NCI-H2171 treated with DMSO at 0.1 percent for 48 hours (cell line): ENCODE results near the gene EIF5AL1.
"Not testable (repeated sequence)": the region's sequence is repeated elsewhere in the genome, so short reads cannot be mapped to it uniquely, and the experiment has no call there.

Experiments used
- DNase-seq: peaks from one replicate; lab custom pipeline; 2025; lab: John Stamatoyannopoulos, UW

The EIF5AL1 gene

DNA sequence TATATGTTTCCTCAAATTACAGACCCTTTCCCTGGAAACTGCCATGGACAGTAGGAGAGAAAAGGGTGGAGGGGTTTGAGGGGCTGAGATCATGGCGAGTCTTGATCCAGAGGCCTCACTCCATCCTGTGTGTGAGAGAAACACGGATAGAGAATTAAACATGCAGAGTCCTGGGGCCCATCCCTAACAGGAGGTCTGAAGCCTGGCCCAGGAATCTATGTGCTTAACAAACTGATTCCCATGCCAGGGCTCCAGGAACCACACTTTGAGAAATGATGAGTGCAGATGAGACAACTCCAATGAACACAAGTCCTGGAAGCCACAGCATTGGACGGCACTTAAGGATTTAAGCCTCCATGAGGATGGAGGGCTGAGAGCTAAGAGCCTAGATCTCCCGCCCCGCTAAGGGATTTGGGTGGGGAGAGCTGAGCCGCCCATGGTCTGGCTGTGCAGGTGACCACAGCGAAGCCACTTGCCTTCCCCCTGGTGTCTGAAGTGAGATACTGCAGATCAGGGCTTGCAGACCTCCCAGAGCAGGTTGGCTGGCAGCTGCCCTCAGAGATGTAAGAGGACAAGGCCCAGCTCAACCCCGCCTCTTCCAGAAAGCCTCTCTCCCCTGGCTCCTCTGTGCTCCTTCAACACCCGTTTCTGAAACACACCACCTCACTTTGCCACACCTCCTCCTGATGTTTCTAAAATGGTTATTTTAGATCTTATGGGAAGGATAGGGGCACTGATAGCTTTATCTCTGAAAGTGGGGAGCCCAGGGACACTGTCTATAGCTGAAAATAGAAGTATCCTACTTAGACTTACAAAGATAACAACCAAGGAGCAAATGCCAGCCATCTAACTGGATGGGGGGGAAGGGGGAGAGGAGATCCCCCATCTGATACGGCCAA lies 24.8 kb upstream of the EIF5AL1 start:
- no peak for DNase-seq

GRCh38 chr10:79488336-79488735 lies 24.0 kb upstream of the EIF5AL1 start:
- no peak for DNase-seq

DNA sequence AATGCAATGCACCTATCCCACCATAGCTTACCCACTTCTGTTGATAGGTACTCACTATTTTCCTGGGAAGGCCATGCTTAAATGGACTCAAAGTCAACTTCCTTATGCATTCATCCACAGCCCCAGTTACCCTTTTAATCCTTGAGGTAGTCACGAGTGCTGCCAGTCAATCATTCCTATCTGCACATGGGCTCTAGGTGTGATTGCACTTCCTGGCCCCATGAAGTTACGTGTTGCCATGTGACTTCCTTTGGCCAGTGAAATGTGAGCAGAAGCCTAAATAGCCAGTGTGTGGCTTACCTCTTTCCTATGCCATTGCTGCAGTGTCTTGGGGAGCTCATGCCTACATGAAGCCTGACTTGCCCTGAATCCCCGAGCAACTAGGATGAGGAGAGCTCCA lies 23.5 kb upstream of the EIF5AL1 start:
- DNase-seq = no peak

DNA sequence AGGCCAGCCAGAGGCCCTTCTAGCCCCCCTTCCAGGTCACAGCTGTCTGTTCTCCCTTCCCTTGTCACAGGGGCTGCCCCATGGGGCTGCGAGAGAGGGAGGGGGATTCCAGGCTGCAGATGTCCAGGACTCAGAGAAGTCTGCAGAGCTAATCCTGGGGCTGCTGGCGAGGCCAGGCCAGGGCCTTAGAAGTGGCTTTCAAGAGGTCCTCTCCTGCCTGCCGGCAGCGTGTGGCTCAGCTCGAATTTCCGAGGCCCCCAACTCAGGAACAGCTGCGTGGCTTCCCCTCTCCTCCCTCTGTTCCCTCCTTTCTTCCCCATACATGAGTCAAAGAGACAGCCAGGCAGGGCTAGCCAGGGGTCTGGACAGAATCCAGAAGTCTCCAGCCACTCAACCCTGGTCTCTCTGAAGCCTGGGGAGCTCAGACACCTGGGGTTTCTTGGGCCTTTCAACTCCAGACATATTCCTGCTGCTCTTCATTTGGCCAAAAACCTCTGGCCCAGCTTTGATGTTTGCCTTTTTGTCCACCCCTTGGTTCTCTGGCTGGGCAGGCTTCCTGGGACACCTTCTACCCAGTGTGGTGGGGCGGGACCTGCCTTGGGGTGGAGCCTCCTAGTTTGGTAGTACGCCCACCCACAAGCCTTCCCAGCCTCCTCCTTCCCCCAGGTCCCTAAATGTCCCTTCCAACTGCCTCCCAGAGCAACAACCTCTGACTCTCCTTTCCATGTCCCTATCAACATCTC lies 21.8 kb upstream of the EIF5AL1 start:
- peak; percentile 25 for DNase-seq

- peak; percentile 57 for DNase-seq
These were observed 21.0 kb upstream of the EIF5AL1 start for GRCh38 chr10:79491143-79491835.

DNA sequence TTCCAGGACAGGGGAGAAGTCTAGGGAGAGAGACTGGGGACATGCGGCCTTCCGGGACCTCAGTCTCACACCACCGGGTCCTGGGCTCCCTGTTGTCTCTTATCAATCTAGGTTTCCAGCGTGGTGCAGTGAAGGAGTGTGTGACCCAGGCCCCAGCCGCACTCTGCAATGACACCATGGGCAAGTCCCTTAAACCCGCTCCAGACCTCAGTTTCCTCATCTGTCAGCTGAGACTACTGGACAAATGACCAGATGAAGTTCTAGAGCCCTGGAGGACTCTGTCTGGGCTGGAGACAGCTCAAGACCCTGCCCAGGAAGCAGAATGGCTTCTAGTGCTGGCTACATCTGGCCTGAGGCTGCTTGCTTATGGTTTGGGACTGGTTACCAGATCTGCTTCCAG lies 20.1 kb upstream of the EIF5AL1 start:
- no peak for DNase-seq

GRCh38 chr10:79492839-79493238 lies 19.5 kb upstream of the EIF5AL1 start:
- DNase-seq = no peak

DNA sequence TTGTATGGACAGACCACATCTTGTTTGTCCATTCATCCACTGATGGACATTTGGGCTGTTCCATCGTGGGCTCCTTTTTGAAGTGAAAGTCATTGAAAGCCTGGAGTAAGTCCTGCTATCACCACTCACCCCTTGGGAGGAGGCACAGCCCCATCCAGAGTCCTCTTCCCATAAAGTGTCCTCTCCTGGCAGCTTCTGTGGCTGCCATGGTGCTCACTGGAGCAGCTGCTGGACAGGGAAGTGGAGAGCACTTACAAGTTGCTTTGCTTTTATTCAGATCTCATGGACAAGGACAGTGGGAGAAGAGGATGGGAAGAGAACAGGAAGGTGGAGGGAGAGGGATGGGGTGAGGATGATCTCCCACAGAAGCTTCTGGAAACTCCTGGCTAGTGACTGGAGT lies 18.5 kb upstream of the EIF5AL1 start:
- no peak for DNase-seq

DNA sequence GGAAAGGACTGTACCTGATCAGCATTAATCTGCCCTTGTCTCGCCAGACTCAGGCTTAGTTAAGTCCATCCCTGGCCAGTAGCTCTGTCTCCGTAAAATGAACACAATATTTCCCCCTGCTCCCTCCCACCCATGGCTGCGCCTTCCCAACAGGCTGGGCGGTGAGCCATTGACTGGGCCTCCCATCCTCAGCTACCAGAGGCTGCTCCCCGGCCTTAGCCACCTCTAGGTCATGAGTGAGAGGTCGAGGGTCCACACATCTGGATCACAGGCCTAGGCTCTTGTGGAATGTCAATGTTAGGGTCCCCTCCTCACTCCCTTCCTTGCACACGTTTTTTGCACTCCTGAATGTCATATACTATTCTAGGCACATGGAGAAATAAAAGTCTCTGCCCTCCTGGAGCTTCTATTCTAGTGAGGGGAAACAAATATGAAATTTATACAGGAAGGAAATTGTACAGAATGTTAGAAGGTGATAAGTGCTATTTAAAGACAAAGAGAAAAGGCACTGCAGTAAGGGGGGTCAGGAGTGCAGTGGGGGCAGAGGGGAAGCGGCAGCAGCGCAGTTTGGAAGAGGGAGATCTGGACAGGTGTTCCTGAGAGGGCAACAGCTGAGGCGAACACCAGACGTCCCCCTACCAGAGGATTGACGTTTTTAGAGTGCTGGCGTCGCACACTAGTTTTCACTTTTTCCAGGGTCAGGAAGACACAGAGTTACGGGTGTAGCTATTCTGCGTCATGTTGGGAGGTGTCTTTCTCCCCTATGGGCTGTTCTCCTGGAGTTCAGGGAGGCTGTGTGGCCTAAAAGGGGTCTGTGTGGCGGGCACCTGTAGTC lies 17.2 kb upstream of the EIF5AL1 start:
- no peak for DNase-seq

DNA sequence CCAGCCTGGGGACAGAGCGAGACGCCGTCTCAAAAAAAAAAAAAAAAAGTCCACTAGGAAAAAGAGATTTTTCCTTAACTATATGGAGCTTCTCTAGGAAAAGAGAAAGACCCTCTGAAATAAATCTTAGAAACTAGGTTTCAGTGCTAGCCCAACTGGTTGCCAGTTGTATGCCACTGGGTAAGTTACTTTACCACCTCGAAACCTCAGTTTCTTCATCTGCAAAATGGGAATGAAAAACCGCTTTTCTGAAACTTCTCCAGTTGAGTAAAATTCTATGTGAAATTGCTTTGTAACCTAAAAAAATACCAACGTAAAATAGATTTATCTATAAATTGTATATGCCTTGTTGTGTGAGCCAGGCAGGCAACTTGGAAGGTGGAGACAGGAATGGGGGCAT lies 16.5 kb upstream of the EIF5AL1 start:
- DNase-seq = no peak

GRCh38 chr10:79496896-79497295 lies 15.4 kb upstream of the EIF5AL1 start:
- DNase-seq = no peak

- DNase-seq = no peak
These were observed 14.0 kb upstream of the EIF5AL1 start for GRCh38 chr10:79498291-79498829.

DNA sequence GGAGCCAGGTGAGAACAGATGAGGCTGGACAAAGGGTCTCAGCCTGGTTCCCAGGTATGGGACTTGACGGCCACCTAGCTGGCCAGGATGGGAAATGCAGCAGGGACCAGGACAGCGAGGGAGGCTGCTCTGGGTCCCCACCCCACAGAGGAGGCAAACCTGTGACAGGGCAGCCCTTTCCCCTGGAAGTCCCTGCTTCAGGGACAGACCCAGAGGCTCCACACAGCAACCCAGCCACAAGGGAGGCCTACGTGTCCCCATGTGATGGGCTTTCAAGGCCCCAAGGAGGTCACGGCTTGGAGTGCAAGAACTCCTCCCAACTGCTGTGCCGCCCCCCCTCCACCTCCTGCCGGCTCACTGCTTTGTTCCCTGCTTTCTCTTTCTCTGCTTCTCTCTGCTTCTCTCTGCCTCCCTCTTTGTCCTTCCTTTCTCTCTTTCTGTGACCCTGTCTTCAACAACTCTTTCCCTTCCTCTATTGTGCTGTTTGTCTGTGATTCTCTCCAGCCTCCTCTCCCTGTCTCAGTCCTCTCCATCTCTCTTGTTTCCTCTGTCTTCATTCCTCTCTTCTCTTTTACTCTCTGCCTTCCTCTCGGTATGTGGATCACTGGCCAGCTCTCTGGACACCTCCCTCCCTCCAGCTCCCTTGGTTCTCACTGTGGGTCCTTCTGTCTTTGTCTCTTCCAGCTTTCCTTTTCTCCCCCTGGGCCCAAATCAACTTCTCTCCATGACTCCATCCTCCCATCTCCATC lies 9.6 kb upstream of the EIF5AL1 start:
- DNase-seq = no peak

DNA sequence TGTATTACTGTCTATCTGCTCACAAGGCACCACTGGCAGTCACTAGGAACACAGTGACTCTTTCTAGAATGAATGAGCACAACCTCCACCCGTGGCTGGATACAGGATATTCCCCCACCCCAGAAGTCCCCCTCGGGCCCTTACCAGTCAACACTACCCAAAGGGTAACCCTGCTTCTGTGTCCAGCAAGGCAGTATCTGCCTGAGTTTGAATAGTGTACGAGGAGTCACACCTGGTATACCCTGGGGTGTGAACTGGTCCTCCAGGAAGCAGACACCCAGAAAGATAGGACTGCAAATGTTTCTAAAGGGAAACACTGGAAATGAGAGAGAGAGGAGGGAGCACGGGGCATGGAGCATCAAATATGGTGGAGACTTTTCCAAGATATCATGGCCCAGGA lies 8.5 kb upstream of the EIF5AL1 start:
- DNase-seq = not testable (repeated sequence)

GRCh38 chr10:79504483-79504882 lies 7.8 kb upstream of the EIF5AL1 start:
- DNase-seq = not testable (repeated sequence)

- DNase-seq = peak; percentile 36
These were observed 7.0 kb upstream of the EIF5AL1 start for GRCh38 chr10:79505328-79505727.

DNA sequence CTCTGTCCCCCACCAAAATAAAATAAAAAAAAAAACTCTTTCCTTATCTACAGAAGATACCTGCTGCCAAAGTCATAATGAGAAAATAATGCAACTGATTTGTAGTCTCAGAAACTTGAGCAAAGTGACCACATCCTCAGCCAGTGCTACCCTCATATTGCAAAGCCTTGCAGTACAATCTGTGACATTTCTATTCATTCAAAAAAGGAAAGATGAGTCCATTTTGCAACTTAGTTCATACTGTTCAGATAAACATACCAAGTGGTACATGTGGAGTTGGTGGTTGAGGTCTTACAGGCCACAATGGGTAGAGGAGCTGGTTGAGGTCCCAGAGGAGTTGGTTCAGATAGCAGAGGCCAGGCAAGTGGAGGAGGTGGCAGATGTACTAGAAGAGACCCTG lies 6.5 kb upstream of the EIF5AL1 start:
- no peak for DNase-seq

GRCh38 chr10:79507440-79508167 lies 4.7 kb upstream of the EIF5AL1 start:
- DNase-seq = peak; percentile 6

DNA sequence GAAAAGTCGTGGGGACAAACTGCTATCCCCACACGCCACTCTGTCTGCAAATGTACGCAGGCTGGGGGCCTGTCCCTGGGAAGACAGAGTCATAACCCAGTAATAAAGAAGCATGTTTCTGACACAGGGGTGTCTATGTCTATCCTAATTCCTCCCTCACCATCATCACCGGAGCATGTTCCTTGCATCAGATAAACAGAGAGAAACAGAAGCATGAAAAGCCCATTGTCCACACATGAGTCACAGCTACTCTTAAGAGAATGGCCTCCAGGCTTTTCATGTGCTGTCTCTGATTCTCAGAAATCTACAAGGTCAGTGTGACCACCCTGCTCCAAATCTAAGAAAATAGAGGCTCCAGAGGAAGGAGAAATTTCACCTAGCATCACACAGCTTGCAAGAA lies 4.1 kb upstream of the EIF5AL1 start:
- not testable (repeated sequence) for DNase-seq

DNA sequence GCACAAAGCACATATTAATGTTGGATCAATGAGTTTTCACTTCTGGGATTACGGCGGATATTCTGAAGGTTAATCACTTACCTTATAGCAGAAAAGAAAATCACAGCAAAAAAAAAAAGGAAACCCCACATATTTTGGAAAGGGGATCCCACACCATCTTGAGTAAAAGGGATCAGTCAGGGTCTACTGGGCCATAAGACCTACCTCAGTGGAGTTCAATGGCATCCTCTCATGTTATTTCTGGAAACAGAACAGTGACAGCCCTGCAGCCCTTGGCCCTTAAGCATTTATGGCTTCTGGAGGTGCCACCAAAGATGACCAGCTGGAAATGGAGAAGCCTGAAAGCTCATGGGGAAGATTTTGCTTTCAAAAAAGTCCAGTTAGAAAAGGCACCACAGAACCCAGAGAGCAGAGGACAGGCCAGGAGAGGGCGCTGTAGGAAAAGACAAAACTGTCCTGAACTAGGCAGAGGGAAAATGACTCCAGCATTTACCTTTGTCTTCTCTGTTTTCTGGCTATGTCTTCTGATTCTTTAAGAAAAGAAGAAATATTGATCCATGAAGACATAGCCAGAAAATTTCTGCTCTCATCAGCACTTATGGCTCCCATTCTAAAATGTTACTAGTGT lies 2.9 kb upstream of the EIF5AL1 start:
- not testable (repeated sequence) for DNase-seq
